GM12878 (cell line): ENCODE data around the gene IER5L.

Experiments used
- MTA3 ChIP-seq: IDR thresholded peaks from 2 replicates; pipeline ENCODE4 v1.6.1; 2012; ENCODE audit warnings: low read length, inconsistent platforms, borderline replicate concordance
- NFYB ChIP-seq: IDR thresholded peaks from 2 replicates; pipeline ENCODE4 v1.6.1; 2011; ENCODE audit warnings: low read depth, mild to moderate bottlenecking, low read length, improper control_type of control experiment, moderate library complexity; ENCODE audit not compliant: insufficient read depth
- NRF1 ChIP-seq: conservative IDR thresholded peaks from 2 replicates; pipeline ENCODE4 v1.6.1; 2011; ENCODE audit warnings: mild to moderate bottlenecking, low read depth, low read length, improper control_type of control experiment
- PML ChIP-seq: IDR thresholded peaks from 2 replicates; pipeline ENCODE4 v1.6.1; 2012; ENCODE audit warnings: low read length, inconsistent platforms
- POLR2A ChIP-seq: IDR thresholded peaks from 2 replicates; pipeline ENCODE4 v1.6.1; 2011; ENCODE audit warnings: low read depth, mild to moderate bottlenecking, low read length
- RFX5 ChIP-seq: IDR thresholded peaks from 2 replicates; pipeline ENCODE4 v1.6.1; 2011; ENCODE audit warnings: low read depth, low read length, improper control_type of control experiment
- SP1 ChIP-seq: IDR thresholded peaks from one replicate; pipeline ENCODE4 v1.6.1; 2011; ENCODE audit warnings: low read depth, low read length
- ZNF207 ChIP-seq: fragments of 450-650 bp; IDR thresholded peaks from 2 replicates; pipeline ENCODE4 v1.6.1; 2014; ENCODE audit warnings: antibody characterized with exemption, mild to moderate bottlenecking, borderline replicate concordance
- TF ChIP-seq, protein P1 (sequence below), 3 experiments: IDR thresholded peaks in 2 of 3; conservative IDR thresholded peaks in 1 of 3; 2 replicates each; pipeline ENCODE4 v1.5.1; 2011; ENCODE audit warnings: low read depth in 3 of 3, low read length in 3 of 3, mild to moderate bottlenecking in 3 of 3, control low read depth in 2 of 3, moderate library complexity in 2 of 3, inconsistent platforms in 1 of 3, mixed read lengths in 1 of 3; ENCODE audit not compliant: control insufficient read depth in 2 of 3, insufficient read depth in 1 of 3; ENCODE audit errors: extremely low read depth in 1 of 3
- TF ChIP-seq, protein P2 (sequence below): IDR thresholded peaks from 2 replicates; pipeline ENCODE4 v1.6.1; 2011; ENCODE audit warnings: low read depth, mild to moderate bottlenecking, low read length, moderate library complexity, borderline replicate concordance; ENCODE audit errors: extremely low read depth

DNA sequence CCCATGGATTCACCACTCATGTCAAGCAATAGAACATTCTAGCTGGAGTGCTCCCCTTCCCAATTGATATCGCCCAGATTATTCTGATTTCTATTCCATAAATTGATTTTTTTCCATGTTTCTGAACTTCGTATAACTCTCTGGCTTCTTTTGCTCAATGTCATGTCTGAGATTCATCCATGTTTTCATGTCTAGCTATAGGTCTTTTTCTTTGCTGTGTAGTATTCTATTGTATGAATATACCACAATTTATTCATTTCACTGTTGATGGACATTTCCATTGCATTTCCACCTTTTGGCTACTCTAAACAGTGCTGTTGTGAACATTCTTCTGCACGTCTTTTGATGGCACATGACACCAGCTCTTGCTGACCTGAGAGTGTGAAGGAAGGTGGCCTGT, 47.3 kb downstream of the IER5L start:
- TF ChIP-seq RFX5 (no peak), NRF1 (no peak), MTA3 (no peak), NFYB (no peak), POLR2A (no peak), SP1 (no peak), PML (no peak), ZNF207 (no peak)
- TF ChIP-seq, protein P1, sequence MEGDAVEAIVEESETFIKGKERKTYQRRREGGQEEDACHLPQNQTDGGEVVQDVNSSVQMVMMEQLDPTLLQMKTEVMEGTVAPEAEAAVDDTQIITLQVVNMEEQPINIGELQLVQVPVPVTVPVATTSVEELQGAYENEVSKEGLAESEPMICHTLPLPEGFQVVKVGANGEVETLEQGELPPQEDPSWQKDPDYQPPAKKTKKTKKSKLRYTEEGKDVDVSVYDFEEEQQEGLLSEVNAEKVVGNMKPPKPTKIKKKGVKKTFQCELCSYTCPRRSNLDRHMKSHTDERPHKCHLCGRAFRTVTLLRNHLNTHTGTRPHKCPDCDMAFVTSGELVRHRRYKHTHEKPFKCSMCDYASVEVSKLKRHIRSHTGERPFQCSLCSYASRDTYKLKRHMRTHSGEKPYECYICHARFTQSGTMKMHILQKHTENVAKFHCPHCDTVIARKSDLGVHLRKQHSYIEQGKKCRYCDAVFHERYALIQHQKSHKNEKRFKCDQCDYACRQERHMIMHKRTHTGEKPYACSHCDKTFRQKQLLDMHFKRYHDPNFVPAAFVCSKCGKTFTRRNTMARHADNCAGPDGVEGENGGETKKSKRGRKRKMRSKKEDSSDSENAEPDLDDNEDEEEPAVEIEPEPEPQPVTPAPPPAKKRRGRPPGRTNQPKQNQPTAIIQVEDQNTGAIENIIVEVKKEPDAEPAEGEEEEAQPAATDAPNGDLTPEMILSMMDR (IDR thresholded peaks at IDR 0.05 in 2 of 3, conservative IDR thresholded peaks at IDR 0.05 in 1 of 3; ENCODE audit: control insufficient read depth in 2 of 3, extremely low read depth in 1 of 3, insufficient read depth in 1 of 3, low read depth in 3 of 3, low read length in 3 of 3), result no peak
- TF ChIP-seq, protein P2, sequence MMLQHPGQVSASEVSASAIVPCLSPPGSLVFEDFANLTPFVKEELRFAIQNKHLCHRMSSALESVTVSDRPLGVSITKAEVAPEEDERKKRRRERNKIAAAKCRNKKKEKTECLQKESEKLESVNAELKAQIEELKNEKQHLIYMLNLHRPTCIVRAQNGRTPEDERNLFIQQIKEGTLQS, result no peak
